GM13976 (cell line): ENCODE results near the gene TENM3.

Experiments
- DNase-seq: peaks from one replicate; pipeline ENCODE4 v3.0.0; 2012; ENCODE audit warnings: low spot score
- in situ Hi-C: fragments of 300-500 bp; cut with MboI; formaldehyde crosslinking; loops from one replicate; pipeline ENCODE4 v1.12.0; 2022; ENCODE audit warnings: low sequenced_read_pairs, mixed read lengths, inconsistent platforms; ENCODE audit not compliant: unreplicated experiment
- TF ChIP-seq, protein P1 (sequence below): IDR thresholded peaks from 2 replicates; pipeline ENCODE4 v1.5.1; 2012; ENCODE audit warnings: borderline replicate concordance, mild to moderate bottlenecking; ENCODE audit not compliant: insufficient read depth; ENCODE audit errors: extremely low read depth, missing control alignments, control extremely low read depth

TENM3 gene

DNA sequence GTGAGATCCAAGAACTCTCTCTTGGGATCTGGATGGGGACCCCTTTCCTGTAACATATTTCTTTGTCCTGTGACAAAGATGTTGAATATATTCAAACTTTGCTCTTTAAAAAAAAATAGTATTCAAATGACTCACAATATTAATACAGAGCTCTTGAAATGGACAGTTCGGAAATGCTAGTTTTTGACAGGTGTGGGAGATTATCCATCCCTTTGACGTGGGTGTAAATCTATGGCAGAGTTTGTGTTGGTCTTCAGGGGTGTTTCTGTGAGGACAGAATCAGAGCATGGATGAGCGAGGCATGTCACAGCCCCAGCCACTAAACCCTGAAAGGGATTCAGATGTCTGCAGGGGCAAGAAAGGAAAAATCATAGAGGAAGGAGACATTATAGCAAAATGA is 25.8 kb downstream of the TENM3 start:
- TF ChIP-seq, protein P1, sequence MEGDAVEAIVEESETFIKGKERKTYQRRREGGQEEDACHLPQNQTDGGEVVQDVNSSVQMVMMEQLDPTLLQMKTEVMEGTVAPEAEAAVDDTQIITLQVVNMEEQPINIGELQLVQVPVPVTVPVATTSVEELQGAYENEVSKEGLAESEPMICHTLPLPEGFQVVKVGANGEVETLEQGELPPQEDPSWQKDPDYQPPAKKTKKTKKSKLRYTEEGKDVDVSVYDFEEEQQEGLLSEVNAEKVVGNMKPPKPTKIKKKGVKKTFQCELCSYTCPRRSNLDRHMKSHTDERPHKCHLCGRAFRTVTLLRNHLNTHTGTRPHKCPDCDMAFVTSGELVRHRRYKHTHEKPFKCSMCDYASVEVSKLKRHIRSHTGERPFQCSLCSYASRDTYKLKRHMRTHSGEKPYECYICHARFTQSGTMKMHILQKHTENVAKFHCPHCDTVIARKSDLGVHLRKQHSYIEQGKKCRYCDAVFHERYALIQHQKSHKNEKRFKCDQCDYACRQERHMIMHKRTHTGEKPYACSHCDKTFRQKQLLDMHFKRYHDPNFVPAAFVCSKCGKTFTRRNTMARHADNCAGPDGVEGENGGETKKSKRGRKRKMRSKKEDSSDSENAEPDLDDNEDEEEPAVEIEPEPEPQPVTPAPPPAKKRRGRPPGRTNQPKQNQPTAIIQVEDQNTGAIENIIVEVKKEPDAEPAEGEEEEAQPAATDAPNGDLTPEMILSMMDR, result no peak
- DNase-seq, result no peak
- in situ Hi-C loops, result no loop called here

DNA sequence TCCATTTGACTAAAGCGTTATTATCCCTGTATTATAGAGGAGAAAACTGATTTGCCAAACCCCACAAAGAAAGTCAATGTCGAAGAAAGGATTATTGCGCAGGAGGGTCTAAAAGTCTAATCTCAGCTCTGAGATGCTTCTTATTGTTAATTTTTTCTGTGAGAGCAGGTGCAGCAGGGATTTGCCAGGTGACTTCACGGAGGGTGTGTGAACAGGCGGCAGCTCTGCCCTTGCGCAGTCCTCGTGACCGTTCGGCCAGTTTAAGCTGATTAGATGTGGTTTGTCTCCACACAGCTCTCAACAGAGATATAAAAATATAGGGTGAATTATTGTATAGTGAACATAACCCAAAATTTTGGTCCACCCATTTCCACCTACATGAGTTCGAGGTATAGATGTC is 28.5 kb downstream of the TENM3 start:
- TF ChIP-seq, protein P1, result no peak
- DNase-seq, result no peak
- in situ Hi-C loops, result no loop called here

DNA sequence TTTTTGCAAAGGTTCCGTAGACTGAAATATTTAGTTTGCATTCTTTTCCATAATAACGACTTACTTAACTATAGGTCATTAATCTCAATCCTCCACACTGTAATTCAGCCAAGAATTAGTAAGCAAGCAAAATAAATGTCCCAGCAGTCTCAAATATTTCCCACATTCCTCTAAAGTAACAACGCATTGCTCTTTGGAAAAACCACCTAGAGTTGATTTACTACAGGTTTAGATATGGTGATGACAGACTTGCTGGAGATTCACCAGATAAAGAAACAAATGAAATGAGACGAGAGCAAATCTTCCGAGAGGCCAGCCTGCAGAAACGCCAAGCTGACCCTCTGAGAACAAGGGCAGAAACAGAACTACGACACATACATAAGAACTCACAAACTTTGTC is 28.9 kb downstream of the TENM3 start:
- in situ Hi-C loops, result no loop called here
- DNase-seq, result no peak
- TF ChIP-seq, protein P1, result no peak

DNA sequence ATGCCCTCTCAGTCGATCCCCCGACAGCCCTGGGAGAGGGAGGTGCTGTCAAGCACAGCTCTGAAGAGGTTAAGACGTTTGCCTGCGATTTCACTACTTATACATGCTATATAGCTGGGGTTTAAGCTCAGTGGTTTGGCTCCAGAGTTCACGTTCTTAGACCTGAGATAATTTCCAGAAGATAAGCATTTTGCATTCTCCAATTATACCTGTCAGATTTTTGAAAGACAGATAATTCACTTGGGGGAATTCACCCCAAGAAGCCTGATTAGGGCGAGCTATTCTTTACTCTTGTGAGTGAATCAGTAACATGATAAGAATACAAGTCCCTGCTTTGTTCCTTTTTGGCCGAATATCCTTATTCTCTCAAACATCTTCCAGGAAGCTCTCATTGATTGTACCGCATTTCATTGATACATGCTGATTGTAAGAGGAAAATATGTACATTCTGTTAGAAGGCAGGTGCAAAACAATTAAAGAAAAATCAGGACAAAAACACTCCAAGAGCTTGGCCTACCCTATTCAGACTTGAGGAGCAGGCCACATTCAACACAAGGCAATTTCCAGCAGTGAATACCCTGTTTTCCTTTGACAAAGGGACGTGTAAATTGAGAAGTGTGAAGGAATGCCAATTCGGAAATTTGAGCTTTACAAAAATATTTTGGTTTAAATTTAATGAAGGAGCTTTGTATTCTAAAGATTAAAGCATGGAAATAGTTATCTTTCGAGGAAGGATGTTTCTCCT is 30.2 kb downstream of the TENM3 start:
- TF ChIP-seq, protein P1, result no peak
- in situ Hi-C loops, result no loop called here
- DNase-seq, result no peak

DNA sequence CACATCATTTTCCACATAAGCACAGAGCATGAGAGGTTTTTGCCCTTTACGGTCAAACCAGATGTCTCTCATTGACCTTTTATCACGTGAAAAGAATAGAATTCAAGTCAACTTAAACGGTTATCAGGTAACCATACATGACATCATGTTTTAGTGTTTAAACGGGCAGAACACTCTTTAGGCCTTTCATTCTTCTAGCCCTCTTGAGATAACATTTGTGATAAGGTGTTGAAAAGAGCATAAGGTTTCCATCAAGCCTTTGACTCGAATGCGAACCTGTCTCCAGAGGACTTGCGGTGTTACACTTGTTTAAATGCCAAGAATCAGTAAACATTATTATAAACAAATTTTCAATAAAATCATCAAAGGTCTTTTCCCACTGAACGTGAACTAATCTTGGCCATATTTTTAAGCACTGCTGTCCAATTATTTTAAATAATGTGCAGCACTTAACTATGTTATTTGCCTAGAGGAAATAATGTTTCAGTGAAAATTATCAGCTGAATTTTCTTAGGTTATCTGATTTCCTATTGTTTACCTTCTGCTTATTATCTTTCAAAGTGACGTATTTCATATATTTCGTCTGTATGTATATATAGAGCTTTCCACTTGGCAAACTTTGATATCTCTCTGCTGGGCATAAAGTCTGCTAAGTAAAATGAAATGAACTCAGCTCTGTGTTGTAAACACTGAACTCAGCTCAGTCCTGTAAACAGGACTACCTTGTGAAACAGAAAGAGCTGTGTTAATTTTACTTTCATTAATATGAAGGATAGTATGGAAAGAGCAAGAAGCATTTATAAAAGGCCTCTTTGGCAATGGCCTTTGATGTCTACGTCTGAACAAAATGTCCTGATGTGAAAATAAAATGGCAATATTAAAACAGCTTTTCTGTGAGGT is 33.3 kb downstream of the TENM3 start:
- in situ Hi-C loops, result no loop called here
- TF ChIP-seq, protein P1, result no peak
- DNase-seq, result no peak

DNA sequence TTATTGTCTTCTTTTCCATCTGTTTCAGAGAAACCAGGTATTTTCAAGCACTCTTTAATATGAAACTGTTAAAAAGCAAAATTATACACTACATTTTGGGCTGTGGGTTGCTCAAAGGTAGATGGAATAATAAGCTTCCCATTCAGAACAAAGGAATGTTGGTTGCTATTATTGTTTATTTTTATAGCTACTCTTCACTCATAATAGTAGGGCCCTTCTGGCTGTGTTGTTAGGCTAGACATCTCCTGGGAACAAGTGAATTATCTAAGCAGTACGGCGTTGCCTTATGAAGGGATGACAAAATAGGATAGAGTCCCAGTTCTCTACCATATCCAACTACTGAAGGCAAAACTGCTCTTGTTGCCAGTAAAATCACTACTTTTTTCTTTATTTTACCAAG is 34.2 kb downstream of the TENM3 start:
- DNase-seq, result no peak
- TF ChIP-seq, protein P1, result no peak
- in situ Hi-C loops, result no loop called here
